Activated gamma-delta T cell (primary cell): ENCODE data around the gene NPSR1.
"Not testable (repeated sequence)": the region's sequence is repeated elsewhere in the genome, so short reads cannot be mapped to it uniquely, and the experiment has no call there.

Experiments
- DNase-seq: peaks from one replicate; lab custom pipeline; 2025; lab: John Stamatoyannopoulos, UW

The NPSR1 gene

GRCh38 chr7:34870041-34870440, 212.0 kb downstream of the NPSR1 start:
- not testable (repeated sequence) for DNase-seq

DNA sequence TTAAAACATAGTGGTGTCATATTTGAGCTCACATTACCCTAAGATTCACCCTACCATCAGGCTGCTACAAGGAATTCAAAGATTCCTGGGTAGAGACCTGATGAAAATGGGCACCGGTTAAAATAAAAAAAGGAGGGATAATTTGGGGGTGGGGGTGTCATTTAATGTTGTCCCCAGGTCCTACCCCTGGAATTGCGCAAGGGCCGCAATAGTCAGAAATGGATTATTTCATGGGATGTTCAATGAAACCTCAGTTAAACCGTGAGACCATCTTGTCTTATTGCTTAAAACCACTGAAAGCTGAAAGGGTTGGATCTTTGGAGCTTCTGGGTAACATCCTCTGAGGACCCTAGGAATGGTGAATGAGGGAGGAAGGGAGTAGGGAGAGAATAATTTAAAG, 216.3 kb downstream of the NPSR1 start:
- DNase-seq, result not testable (repeated sequence)

GRCh38 chr7:34875481-34875880, 217.5 kb downstream of the NPSR1 start:
- no peak for DNase-seq

DNA sequence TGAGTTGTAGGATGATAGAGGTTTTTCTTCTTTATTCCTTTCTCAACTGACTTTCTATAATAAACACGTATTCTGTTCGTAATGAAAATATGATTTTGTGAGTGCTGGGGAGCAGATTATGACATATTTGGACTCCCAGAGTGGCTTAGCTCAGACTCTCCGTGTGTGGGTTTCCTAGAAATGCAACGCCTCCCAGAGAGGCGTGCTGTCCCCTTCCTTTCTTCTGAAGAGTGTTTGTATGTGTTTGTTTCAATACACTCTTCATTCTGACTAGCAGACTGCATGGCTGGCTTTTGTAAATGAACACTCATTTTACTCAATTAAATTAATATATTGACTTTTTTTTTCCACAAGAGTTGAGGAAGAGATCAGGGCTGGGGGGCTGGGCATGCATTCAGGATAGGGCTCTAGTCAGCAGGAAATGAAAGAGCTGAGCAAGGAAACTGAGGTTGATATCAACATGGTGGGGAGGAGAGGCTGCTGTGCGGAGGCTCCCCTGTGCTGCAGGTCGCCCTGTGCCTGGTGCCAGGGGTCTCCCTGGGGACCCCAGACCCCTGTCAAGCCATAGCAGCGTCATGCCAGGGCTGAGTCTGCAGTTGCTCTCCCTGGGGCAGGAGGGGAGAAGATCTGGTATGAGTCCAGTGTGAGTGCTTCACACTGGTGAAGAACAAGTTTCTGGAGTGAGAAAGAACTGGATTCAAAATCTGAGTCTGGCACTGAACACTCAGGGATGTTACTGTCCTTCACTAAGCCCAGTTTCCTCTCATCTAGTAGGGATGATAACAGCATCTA, 221.1 kb downstream of the NPSR1 start:
- not testable (repeated sequence) for DNase-seq

- DNase-seq, result no peak
These were observed 221.9 kb downstream of the NPSR1 start for GRCh38 chr7:34879871-34880270.

- not testable (repeated sequence) for DNase-seq
These were observed 225.8 kb downstream of the NPSR1 start for GRCh38 chr7:34883855-34884254.

DNA sequence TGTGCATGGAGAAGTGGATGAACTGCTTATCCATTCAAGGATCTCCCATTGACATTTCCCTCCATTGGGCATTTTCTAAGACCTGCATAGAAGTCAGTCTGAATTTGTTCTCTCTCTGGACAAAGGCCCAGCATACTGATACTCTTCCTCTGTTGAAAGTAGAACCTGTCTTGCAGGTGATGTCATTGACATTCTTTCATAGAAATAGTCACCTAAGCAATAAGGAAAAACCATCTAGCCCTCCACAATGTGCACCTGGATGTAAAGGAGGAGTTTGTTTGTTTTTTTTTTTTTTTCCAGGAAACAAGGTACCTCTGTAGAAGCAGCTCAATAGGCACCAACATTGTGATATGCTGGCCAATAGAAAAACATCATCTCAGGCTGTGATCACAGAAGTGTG, 228.8 kb downstream of the NPSR1 start:
- no peak for DNase-seq

DNA sequence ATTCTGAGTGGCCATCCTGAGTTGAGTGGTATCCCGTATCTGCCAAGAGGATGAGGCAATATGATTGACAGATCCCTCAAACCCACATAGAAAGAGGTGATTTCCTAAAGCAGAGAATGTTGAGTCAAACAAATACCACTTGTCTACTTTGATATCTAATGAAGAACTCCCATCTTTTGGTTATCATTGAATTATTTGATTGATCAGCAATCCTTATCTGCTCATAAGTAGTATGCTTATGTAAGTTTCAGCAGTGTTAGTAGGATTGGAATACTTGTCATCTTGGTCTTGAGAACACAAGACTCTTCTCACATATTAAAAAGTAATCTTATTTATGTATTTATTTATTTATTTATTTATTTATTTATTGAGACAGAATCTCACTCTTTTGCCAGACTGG, 231.9 kb downstream of the NPSR1 start:
- DNase-seq, result no peak

- DNase-seq, result no peak
These were observed 237.2 kb downstream of the NPSR1 start for GRCh38 chr7:34895202-34895601.
